C1 segment of cervical spinal cord (tissue), 14 donors: Measurements from ENCODE around the gene ZPR1.
"Not testable (repeated sequence)": the region's sequence is repeated elsewhere in the genome, so short reads cannot be mapped to it uniquely, and the experiment has no call there.

ENCODE experiments used
- DNase-seq, 14 donors: peaks; one replicate each; lab custom pipeline; 2025; lab: John Stamatoyannopoulos, UW

The ZPR1 gene

GRCh38 chr11:116762132-116762531 lies 25.7 kb downstream of the ZPR1 start:
- DNase-seq, result no peak

- not testable (repeated sequence) for DNase-seq
Observed at GRCh38 chr11:116756044-116756443, 31.8 kb downstream of the ZPR1 start.

- DNase-seq, result no peak
Observed at GRCh38 chr11:116750070-116750718, 37.6 kb downstream of the ZPR1 start.

- no peak for DNase-seq
Observed at GRCh38 chr11:116742104-116742503, 45.7 kb downstream of the ZPR1 start.

- no peak for DNase-seq
Observed at GRCh38 chr11:116740741-116741140, 47.1 kb downstream of the ZPR1 start.

GRCh38 chr11:116738975-116739374 lies 48.8 kb downstream of the ZPR1 start:
- no peak for DNase-seq

- no peak for DNase-seq
Observed at GRCh38 chr11:116736763-116737162, 51.1 kb downstream of the ZPR1 start.

- no peak for DNase-seq
Observed at GRCh38 chr11:116733969-116734508, 53.8 kb downstream of the ZPR1 start.

- DNase-seq, result no peak
Observed at GRCh38 chr11:116733043-116733755, 54.6 kb downstream of the ZPR1 start.

- DNase-seq, result peak in 9 of 14 donors; percentile 6 to 67 (median 32)
Observed at GRCh38 chr11:116732271-116733042, 55.4 kb downstream of the ZPR1 start.

- peak in 8 of 14 donors; percentile 17 to 67 (median 48) for DNase-seq
Observed at GRCh38 chr11:116731821-116732220, 56.0 kb downstream of the ZPR1 start.

- DNase-seq, result peak in 9 of 14 donors; percentile 16 to 80 (median 53)
Observed at GRCh38 chr11:116731097-116731761, 56.6 kb downstream of the ZPR1 start.

GRCh38 chr11:116730601-116731000 lies 57.2 kb downstream of the ZPR1 start:
- peak in 2 of 14 donors; percentile 22 to 41 for DNase-seq

- DNase-seq, result no peak
Observed at GRCh38 chr11:116730241-116730561, 57.6 kb downstream of the ZPR1 start.

- no peak for DNase-seq
Observed at GRCh38 chr11:116729501-116730240, 58.2 kb downstream of the ZPR1 start.

GRCh38 chr11:116727990-116728389 lies 59.8 kb downstream of the ZPR1 start:
- no peak for DNase-seq

- DNase-seq, result peak in 7 of 14 donors; percentile 13 to 84 (median 43)
Observed at GRCh38 chr11:116725434-116726221, 62.2 kb downstream of the ZPR1 start.

- DNase-seq, result no peak
Observed at GRCh38 chr11:116724813-116725212, 63.0 kb downstream of the ZPR1 start.
